SK-N-SH treated with all-trans-retinoic acid at 6 μM for 48 hours (cell line): ENCODE measurements around the gene TMEM86A.
A peak's percentile ranks its signal among the peaks of the same experiment; 100 is the strongest.

Source experiments
- ATAC-seq: fragments of 200-7000 bp; cut with Tn5 transposase; 3 replicates; pipeline ENCODE4 v1.9.1; 2020; ENCODE audit warnings: mild to moderate bottlenecking, moderate library complexity
- ARNTL ChIP-seq: fragments of 450-650 bp; formaldehyde crosslinking; IDR thresholded peaks from 2 replicates; pipeline ENCODE4 v1.5.0; 2020; ENCODE audit warnings: low read depth, mild to moderate bottlenecking, moderate library complexity, borderline replicate concordance
- BACH2 ChIP-seq: fragments of 250-450 bp; sonication (Bioruptor Pico); IDR thresholded peaks from 2 replicates; pipeline ENCODE4 v1.9.0; 2021; ENCODE audit warnings: mild to moderate bottlenecking, borderline replicate concordance
- ESRRG ChIP-seq: fragments of 250-450 bp; sonication (Bioruptor Pico); IDR thresholded peaks from 2 replicates; pipeline ENCODE4 v1.6.1; 2021; ENCODE audit warnings: mild to moderate bottlenecking
- GLIS3 ChIP-seq: fragments of 250-450 bp; sonication (Bioruptor Pico); IDR thresholded peaks from 2 replicates; pipeline ENCODE4 v1.5.0; 2020; ENCODE audit warnings: mild to moderate bottlenecking, moderate library complexity
- OSR1 ChIP-seq: fragments of 250-450 bp; sonication (Bioruptor Pico); IDR thresholded peaks from 2 replicates; pipeline ENCODE4 v1.8.0; 2022; ENCODE audit warnings: moderate library complexity, mild to moderate bottlenecking, inconsistent platforms
- PPARA ChIP-seq: fragments of 250-450 bp; sonication (Bioruptor Pico); IDR thresholded peaks from 2 replicates; pipeline ENCODE4 v1.5.0; 2020; ENCODE audit warnings: mild to moderate bottlenecking, borderline replicate concordance
- RARB ChIP-seq: fragments of 250-450 bp; sonication (Bioruptor Pico); IDR thresholded peaks from 2 replicates; pipeline ENCODE4 v1.8.0; 2021; ENCODE audit warnings: mild to moderate bottlenecking, moderate library complexity
- SNAI2 ChIP-seq: fragments of 250-450 bp; sonication (Bioruptor Pico); IDR thresholded peaks from 2 replicates; pipeline ENCODE4 v1.5.0; 2020; ENCODE audit warnings: mild to moderate bottlenecking, moderate library complexity
- TCF4 ChIP-seq: fragments of 250-450 bp; sonication (Bioruptor Pico); IDR thresholded peaks from 2 replicates; pipeline ENCODE4 v1.8.0; 2021; ENCODE audit warnings: mild to moderate bottlenecking, moderate library complexity, borderline replicate concordance
- TOX ChIP-seq: fragments of 250-450 bp; sonication (Bioruptor Pico); IDR thresholded peaks from 2 replicates; pipeline ENCODE4 v1.8.0; 2021; ENCODE audit warnings: mild to moderate bottlenecking, moderate library complexity, borderline replicate concordance
- ZC3H10 ChIP-seq: fragments of 250-450 bp; sonication (Bioruptor Pico); IDR thresholded peaks from 2 replicates; pipeline ENCODE4 v1.5.1; 2021; ENCODE audit warnings: mild to moderate bottlenecking, moderate library complexity
- ZFP3 ChIP-seq: fragments of 250-450 bp; sonication (Bioruptor Pico); IDR thresholded peaks from 2 replicates; pipeline ENCODE4 v1.5.0; 2020; ENCODE audit warnings: mild to moderate bottlenecking, moderate library complexity
- ZFP30 ChIP-seq: fragments of 450-650 bp; formaldehyde crosslinking; IDR thresholded peaks from 2 replicates; pipeline ENCODE4 v1.5.0; 2022; ENCODE audit warnings: mild to moderate bottlenecking, moderate library complexity
- ZNF565 ChIP-seq: fragments of 450-650 bp; formaldehyde crosslinking; conservative IDR thresholded peaks from 2 replicates; pipeline ENCODE4 v1.5.0; 2020; ENCODE audit warnings: low read depth, mild to moderate bottlenecking, moderate library complexity
- ZNF70 ChIP-seq: fragments of 450-650 bp; formaldehyde crosslinking; IDR thresholded peaks from 2 replicates; pipeline ENCODE4 v1.5.0; 2020; ENCODE audit warnings: mild to moderate bottlenecking, moderate library complexity
- ZNF8 ChIP-seq: fragments of 450-650 bp; formaldehyde crosslinking; IDR thresholded peaks from 2 replicates; pipeline ENCODE4 v1.5.0; 2020; ENCODE audit warnings: mild to moderate bottlenecking, moderate library complexity
- TF ChIP-seq, protein P1 (sequence below): fragments of 250-450 bp; sonication (Bioruptor Pico); IDR thresholded peaks from 2 replicates; pipeline ENCODE4 v1.5.0; 2020; ENCODE audit warnings: mild to moderate bottlenecking, moderate library complexity
- TF ChIP-seq, protein P2 (sequence below): fragments of 250-450 bp; sonication (Bioruptor Pico); IDR thresholded peaks from 2 replicates; pipeline ENCODE4 v1.5.1; 2021; ENCODE audit warnings: mild to moderate bottlenecking, moderate library complexity
- TF ChIP-seq, protein P3 (sequence below): fragments of 250-450 bp; sonication (Bioruptor Pico); IDR thresholded peaks from 2 replicates; pipeline ENCODE4 v1.8.0; 2020; ENCODE audit warnings: mild to moderate bottlenecking, moderate library complexity, borderline replicate concordance
- TF ChIP-seq, protein P4 (sequence below): fragments of 250-450 bp; sonication (Bioruptor Pico); IDR thresholded peaks from 2 replicates; pipeline ENCODE4 v1.8.0; 2021; ENCODE audit warnings: low read depth, mild to moderate bottlenecking, moderate library complexity, borderline replicate concordance
- TF ChIP-seq, protein P5 (sequence below): fragments of 250-450 bp; sonication (Bioruptor Pico); IDR thresholded peaks from 2 replicates; pipeline ENCODE4 v1.5.1; 2020; ENCODE audit warnings: low read depth, mild to moderate bottlenecking, moderate library complexity

Gene TMEM86A

DNA sequence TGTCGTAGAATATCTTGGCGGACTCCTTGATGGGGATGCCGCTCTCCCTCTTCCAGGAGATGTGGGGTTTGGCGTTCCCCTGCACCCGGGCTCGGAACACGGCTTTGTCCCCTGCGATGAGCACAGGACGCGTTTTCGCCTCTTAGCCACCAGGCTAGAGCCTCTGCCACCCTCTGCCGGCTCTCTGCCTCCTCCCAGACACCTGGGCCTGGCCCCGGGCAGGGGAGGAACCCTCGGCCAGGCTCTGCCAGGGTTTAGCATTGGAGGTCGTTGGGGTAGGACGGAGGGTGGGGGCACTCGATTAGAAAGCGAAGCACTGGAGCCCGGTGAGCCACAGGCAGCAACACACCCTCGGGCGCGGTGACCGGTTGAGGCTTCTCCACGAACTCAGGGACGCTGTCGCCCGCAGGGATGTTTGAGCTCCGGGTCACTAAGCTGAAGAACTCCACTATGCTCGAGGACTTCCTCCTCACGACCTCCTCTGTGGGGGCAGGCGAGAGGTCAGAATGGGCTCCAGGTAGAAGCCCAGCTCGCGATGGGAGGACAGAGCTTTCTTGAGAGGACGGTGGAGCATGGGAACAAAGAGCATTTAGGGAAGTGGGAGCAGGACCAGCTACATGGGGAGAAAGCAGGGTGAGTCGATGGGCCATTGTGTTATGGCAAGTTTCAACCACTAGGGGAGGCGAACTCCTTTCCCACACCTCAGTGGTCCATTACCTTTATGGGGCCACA is 23.1 kb downstream of the TMEM86A start:
- TF ChIP-seq ZNF70 (no peak), BACH2 (CRISPR knock-in tag) (no peak), ZFP30 (no peak), SNAI2 (CRISPR knock-in tag) (no peak), RARB (CRISPR knock-in tag) (no peak), ARNTL (CRISPR knock-in tag) (no peak), TOX (no peak), GLIS3 (CRISPR knock-in tag) (no peak), ESRRG (CRISPR knock-in tag) (no peak), ZFP3 (CRISPR knock-in tag) (no peak)
- TF ChIP-seq, protein P1, sequence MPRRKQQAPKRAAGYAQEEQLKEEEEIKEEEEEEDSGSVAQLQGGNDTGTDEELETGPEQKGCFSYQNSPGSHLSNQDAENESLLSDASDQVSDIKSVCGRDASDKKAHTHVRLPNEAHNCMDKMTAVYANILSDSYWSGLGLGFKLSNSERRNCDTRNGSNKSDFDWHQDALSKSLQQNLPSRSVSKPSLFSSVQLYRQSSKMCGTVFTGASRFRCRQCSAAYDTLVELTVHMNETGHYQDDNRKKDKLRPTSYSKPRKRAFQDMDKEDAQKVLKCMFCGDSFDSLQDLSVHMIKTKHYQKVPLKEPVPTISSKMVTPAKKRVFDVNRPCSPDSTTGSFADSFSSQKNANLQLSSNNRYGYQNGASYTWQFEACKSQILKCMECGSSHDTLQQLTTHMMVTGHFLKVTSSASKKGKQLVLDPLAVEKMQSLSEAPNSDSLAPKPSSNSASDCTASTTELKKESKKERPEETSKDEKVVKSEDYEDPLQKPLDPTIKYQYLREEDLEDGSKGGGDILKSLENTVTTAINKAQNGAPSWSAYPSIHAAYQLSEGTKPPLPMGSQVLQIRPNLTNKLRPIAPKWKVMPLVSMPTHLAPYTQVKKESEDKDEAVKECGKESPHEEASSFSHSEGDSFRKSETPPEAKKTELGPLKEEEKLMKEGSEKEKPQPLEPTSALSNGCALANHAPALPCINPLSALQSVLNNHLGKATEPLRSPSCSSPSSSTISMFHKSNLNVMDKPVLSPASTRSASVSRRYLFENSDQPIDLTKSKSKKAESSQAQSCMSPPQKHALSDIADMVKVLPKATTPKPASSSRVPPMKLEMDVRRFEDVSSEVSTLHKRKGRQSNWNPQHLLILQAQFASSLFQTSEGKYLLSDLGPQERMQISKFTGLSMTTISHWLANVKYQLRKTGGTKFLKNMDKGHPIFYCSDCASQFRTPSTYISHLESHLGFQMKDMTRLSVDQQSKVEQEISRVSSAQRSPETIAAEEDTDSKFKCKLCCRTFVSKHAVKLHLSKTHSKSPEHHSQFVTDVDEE (CRISPR knock-in tag), result no peak
- TF ChIP-seq, protein P2, sequence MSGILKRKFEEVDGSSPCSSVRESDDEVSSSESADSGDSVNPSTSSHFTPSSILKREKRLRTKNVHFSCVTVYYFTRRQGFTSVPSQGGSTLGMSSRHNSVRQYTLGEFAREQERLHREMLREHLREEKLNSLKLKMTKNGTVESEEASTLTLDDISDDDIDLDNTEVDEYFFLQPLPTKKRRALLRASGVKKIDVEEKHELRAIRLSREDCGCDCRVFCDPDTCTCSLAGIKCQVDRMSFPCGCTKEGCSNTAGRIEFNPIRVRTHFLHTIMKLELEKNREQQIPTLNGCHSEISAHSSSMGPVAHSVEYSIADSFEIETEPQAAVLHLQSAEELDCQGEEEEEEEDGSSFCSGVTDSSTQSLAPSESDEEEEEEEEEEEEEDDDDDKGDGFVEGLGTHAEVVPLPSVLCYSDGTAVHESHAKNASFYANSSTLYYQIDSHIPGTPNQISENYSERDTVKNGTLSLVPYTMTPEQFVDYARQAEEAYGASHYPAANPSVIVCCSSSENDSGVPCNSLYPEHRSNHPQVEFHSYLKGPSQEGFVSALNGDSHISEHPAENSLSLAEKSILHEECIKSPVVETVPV (CRISPR knock-in tag), result no peak
- TF ChIP-seq, protein P3, sequence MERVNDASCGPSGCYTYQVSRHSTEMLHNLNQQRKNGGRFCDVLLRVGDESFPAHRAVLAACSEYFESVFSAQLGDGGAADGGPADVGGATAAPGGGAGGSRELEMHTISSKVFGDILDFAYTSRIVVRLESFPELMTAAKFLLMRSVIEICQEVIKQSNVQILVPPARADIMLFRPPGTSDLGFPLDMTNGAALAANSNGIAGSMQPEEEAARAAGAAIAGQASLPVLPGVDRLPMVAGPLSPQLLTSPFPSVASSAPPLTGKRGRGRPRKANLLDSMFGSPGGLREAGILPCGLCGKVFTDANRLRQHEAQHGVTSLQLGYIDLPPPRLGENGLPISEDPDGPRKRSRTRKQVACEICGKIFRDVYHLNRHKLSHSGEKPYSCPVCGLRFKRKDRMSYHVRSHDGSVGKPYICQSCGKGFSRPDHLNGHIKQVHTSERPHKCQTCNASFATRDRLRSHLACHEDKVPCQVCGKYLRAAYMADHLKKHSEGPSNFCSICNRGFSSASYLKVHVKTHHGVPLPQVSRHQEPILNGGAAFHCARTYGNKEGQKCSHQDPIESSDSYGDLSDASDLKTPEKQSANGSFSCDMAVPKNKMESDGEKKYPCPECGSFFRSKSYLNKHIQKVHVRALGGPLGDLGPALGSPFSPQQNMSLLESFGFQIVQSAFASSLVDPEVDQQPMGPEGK (CRISPR knock-in tag), result no peak
- TF ChIP-seq, protein P4, sequence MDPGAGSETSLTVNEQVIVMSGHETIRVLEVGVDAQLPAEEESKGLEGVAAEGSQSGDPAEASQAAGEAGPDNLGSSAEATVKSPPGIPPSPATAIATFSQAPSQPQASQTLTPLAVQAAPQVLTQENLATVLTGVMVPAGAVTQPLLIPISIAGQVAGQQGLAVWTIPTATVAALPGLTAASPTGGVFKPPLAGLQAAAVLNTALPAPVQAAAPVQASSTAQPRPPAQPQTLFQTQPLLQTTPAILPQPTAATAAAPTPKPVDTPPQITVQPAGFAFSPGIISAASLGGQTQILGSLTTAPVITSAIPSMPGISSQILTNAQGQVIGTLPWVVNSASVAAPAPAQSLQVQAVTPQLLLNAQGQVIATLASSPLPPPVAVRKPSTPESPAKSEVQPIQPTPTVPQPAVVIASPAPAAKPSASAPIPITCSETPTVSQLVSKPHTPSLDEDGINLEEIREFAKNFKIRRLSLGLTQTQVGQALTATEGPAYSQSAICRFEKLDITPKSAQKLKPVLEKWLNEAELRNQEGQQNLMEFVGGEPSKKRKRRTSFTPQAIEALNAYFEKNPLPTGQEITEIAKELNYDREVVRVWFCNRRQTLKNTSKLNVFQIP, result no peak
- peak; percentile 76 for ATAC-seq

DNA sequence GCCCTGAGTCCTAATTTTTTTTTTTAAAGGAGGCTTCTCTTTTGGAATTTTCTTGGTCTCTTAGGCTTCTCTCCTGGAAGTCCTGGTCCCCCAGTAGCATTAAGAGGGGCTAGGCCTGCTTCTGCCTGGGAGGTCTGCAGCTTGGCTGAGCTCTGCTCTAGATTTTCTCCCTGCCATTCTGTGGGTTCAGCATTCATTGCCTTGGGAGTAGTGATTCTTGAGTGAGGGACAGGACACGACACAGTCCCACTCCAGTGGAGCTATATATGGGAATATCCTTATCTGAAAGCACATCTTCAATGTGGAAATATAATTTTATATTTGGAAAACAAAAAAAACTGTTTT is 23.7 kb downstream of the TMEM86A start:
- ATAC-seq, result no peak; the same call in 2 of the 3 replicates

More for the DNA sequence above, 23.7 kb downstream of the TMEM86A start:
- TF ChIP-seq TCF4 (CRISPR knock-in tag) (no peak), BACH2 (CRISPR knock-in tag) (no peak), ARNTL (CRISPR knock-in tag) (no peak), ZFP30 (no peak), RARB (CRISPR knock-in tag) (no peak), PPARA (CRISPR knock-in tag) (no peak), ZNF565 (no peak), ZC3H10 (no peak), ZNF8 (CRISPR knock-in tag) (no peak), GLIS3 (CRISPR knock-in tag) (no peak), ESRRG (CRISPR knock-in tag) (no peak), OSR1 (no peak)
- TF ChIP-seq, protein P3 (CRISPR knock-in tag), result no peak
- TF ChIP-seq, protein P5, sequence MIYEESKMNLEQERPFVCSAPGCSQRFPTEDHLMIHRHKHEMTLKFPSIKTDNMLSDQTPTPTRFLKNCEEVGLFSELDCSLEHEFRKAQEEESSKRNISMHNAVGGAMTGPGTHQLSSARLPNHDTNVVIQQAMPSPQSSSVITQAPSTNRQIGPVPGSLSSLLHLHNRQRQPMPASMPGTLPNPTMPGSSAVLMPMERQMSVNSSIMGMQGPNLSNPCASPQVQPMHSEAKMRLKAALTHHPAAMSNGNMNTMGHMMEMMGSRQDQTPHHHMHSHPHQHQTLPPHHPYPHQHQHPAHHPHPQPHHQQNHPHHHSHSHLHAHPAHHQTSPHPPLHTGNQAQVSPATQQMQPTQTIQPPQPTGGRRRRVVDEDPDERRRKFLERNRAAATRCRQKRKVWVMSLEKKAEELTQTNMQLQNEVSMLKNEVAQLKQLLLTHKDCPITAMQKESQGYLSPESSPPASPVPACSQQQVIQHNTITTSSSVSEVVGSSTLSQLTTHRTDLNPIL (CRISPR knock-in tag), result no peak
- TF ChIP-seq, protein P2 (CRISPR knock-in tag), result no peak
